Measurements from ENCODE around the gene PRAMEF18. TPM values are rescaled to one million over a fixed set of nuclear protein-coding genes. Genes with fewer than 3 reads are reported as not detected.
A peak's percentile ranks its signal among the peaks of the same experiment; 100 is the strongest.
"Not testable (repeated sequence)": the region's sequence is repeated elsewhere in the genome, so short reads cannot be mapped to it uniquely, and the experiment has no call there.

PRAMEF18 gene, protein sequence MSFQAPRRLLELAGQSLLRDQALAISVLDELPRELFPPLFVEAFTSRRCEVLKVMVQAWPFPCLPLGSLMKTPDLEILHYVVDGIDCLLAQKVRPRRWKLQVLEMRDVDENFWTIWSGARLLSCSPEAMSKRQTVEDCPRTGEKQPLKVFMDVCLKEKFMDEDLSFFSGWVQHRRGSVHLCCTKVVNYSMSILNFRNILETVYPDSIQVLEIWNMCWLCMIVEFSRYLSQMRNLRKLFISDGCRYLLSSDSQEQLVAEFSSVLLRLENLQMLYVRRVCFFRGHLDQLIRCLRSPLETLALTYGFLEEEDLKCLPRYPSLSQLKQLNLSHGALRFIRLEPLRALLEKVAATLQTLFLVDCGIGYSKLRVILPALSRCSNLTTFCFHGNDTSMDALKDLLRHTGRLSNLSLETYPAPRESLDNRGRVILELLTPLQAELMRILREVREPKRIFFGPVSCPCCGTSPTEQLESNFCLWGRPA
- total RNA-seq (2014; rRNA removed; shearing (Covaris generic)): not detected in 2 replicates

DNA sequence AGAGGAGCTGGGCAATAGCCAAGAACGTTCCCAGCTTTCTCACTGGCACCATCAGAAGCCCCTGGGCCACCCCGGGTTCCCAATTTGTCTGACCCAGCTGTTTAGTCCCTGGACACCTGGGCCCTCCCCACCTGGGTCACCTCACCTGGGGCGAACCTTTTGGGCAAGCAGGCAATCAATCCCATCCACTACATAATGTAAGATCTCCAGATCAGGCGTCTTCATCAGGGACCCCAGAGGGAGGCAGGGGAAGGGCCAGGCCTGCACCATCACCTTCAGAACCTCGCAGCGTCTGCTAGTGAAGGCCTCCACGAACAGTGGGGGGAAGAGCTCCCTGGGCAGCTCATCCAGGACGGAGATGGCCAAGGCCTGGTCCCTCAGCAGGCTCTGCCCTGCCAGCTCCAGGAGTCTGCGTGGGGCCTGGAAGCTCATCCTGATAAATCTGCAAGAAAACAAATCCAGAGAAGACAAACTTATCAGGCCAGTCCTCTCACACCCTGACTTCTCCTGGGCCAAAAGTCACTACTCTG lies at the start of gene PRAMEF18:
Gene PRAMEF18 (minus strand): TSS at position 480 of the 530 bp plus-strand sequence. CDS start 48 bp downstream, at position 432.
- not testable (repeated sequence) for DNase-seq (ENCODE audit: low spot score)

DNA sequence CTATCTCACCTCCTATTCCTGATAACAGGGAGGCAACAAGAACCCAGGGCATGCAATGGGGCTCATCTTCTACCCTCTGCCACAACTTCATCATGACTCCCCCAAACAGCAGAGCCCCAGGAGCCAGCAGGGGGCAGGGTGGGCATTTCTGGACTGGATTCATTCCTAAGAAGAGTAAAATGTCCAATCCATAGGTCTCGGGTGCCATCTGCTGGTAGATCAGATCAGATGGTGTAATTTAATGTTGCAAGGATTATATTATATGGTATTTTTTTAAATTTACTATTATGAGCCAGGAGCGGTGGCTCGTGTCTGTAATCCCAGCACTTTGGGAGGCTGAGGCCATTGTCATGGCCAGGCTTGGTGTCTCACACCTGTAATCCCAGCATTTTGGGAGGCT lies 39.2 kb upstream of the PRAMEF18 start:
- DNase-seq (ENCODE audit: low spot score): not testable (repeated sequence)

DNA sequence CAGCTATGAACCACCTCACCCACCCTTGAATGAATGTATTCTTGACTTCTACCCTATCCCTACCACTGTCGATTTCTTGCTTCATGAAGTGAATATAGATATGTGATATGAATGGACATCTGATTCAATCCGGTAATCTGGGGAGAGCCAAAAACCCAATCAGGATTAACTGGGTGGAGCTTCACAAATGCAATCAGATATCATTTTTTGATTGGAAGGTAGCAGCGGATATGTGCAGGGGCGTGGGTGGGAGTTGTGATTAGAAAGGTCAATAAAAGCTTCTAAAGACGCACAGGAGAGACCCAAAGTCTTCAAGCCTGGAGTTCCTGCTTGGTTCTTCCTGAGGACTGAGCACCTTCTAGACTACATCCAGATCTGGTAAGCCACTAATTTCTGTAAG lies 27.9 kb upstream of the PRAMEF18 start, which contains the start of gene PRAMEF5:
Gene PRAMEF5 (plus strand): TSS at position 301 of the 400 bp plus-strand sequence. CDS start 5,071 bp downstream, outside the sequence.
- DNase-seq (ENCODE audit: low spot score): not testable (repeated sequence)

DNA sequence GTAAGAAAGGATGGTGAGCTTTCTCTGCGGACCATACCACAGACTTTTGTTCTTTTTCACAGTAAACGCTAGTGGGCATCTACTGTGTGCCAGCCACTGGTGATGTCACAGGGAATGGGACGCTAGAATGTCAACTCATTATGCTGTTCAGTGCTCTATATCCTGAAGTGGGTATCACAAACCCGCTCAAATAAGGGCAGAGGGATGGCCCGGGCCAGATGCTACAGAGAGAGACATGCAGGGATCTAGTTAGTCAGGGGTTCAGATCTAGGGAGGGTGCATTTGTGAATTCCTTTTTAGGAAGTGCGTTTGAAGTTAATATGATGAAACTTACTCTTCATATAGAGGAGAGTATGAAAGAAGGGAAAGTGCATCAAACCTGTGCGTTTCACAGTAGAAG lies 21.2 kb upstream of the PRAMEF18 start:
- not testable (repeated sequence) for DNase-seq (ENCODE audit: low spot score)

DNA sequence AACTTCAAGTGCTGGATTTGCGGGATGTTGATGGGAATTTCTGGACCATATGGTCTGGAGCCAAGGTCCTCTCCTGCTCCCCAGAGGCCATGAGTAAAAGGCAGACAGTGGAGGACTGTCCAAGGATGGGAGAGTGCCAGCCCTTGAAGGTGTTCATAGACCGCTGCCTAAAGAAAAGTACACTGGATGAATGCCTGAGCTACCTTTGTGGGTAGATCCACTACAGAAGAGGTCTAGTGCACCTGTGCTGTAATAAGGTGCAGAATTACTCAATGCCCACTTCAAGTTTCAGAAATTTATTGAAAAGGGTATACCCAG lies 20.6 kb upstream of the PRAMEF18 start:
- DNase-seq (ENCODE audit: low spot score): not testable (repeated sequence)

DNA sequence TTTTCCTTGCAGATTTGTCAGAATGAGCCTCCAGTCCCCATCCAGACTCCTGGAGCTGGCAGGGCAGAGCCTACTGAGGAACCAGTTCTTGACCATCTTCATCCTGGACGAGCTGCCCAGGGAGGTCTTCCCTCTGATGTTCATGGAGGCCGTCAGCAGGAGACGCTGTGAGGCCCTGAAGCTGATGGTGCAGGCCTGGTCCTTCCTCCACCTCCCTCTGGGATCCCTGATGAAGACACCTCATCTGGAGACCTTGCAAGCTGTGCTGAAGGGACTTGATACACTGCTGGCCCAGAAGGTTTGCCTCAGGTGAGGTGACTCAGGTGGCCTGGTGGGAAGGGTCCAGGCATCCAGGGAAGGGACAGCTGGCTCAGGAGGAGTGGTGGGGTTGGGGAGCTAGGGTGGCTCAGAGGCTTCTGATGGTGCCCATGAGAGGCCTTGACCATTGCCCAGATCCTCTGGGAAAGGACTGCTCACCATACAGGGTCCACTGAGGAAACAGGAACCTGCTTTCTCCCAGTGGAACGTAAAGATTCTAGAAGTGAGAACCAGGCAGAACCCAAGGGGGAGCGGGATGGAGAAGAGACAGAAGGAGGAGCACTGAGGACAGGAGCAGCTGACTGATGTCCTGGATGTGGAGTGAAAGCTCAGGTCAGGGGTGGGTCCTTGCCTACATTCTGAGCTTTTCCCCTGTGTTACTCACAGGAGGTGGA lies 20.0 kb upstream of the PRAMEF18 start:
- DNase-seq (ENCODE audit: low spot score): not testable (repeated sequence)

DNA sequence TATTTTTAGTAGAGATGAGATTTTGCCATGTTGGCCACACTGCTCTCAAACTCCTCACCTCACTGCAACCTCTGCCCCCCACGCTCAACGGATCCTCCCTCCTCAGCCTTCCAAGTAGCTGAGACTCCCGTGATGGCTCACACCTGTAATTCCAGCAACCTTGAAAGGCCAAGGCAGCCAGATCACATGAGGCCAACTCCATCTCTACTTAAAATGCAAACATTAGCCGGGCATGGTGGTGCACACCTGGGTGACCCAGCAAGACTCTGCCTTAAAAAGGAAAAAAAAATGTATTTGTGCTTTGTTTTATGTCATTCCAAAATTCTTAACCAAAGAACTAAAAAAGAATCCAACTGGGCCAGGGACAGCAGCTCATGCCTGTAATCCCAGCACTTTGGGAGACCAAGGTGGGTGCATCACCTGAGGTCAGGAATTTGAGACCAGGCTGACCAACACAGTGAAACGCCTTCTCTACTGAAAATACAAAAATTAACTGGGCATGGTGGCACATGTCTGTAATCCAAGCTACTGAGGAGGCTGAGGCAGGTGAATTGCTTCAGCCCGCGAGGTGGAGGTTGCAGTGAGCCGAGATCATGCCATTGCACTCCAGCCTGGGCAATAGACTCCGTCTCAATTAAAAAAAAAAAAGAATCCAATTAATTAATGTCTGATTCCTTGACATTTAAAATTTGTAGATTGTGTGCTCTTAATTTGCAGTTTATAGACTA lies 17.7 kb upstream of the PRAMEF18 start:
- not testable (repeated sequence) for DNase-seq (ENCODE audit: low spot score)

DNA sequence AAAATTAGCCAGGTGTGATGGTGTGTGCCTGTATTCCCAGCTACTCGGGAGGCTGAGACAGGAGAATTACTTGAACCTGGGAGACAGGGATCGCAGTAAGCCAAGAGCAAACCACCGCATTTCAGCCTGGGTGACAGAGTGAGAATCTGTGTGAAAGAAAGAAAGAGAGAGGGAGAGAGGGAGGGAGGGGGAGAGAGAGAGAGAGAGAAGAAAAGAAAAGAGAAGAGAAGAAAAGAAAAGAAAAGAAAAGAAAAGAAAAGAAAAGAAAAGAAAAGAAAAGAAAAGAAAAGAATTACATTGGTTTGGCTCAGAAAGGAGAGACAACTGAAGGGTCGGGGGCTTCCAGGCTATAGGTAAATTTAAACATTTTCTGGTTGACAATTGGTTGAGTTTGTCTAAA lies 13.7 kb upstream of the PRAMEF18 start:
- not testable (repeated sequence) for DNase-seq (ENCODE audit: low spot score)

DNA sequence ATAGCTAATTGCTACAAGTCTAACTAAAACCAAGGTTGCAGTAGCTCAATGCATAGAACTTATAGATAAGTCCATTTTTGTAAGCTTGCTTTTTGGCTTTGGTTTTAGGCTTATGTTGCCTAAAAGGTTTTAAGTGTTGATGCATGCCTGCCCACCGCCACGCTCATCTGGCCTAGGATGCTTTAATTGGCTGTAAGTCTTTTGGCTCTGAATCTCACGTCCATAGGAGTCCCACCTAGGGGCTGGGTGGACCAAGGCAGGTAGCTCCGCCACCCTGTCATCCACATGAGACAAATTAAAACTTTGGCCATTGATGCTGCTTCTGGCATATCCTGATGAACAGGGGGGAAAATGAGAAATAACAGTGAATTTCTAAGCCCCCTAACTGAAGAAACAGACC lies 11.6 kb upstream of the PRAMEF18 start:
- DNase-seq (ENCODE audit: low spot score): not testable (repeated sequence)

DNA sequence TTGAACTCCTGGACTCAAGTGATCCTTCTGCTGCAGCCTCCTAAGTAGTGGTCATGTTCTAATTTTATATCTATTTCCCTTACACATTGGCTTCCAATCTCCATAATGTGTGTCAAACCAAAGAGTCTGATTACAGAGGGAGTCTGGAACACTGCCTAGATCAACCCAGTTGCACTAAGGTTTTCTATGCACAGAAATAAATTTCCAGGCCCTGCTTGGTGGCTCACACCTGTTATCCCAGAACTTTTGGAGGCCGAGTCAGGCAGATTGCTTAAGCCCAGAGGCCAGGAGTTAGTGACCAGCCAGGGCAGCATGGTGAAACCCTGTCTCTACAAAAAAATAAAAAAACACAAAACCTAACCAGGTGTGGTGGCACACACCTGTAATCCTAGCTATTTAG lies 8.1 kb upstream of the PRAMEF18 start:
- not testable (repeated sequence) for DNase-seq (ENCODE audit: low spot score)

DNA sequence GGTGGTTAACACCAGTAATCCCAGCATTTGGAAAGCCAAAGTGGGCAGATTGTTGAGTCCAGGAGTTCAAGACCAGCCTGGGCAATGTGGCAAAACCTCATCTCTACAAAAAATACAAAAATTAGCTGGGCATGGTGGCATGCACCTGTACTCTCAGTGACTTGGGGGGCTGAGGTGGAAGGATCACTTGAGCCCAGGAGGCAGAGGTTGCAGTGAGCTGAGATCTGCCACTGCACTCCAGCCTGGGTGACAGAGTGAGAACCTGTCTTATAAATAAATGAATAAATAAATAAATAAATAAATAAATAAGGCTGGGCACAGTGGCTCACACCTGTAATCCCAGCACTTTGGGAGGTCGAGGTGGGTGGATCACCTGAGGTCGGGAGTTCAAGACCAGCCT lies 6.1 kb upstream of the PRAMEF18 start:
- DNase-seq (ENCODE audit: low spot score): not testable (repeated sequence)

DNA sequence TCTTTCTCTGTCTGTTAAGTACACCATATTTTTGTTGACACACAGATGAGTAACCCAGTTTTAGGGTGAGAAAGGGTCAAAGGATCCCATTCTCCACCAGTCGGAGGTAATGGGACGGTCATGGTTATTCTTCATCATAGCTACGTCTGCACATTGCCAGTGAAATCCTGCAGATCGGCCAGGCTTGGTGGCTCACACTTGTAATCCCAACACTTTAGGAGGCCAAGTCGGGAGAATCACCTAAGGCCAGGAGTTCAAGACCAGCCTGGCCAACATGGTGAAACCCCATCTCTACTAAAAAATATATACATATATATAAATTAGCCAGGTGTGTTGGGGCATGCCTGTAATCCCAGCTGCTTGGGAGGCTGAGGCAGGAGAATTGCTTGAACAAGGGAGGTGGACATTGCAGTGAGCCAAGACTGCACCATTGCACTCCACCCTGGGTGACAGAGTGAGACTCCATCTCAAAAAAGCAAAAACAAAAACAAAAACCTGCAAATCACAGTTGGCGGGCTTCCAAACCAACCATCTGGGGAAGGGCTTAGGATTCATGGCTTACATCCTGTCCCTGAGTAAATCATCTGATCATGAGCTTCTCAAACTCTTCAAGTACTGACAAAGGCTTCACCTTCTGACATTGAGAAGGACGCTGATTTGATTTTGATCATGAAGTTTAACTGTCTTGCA lies 5.3 kb upstream of the PRAMEF18 start:
- not testable (repeated sequence) for DNase-seq (ENCODE audit: low spot score)

DNA sequence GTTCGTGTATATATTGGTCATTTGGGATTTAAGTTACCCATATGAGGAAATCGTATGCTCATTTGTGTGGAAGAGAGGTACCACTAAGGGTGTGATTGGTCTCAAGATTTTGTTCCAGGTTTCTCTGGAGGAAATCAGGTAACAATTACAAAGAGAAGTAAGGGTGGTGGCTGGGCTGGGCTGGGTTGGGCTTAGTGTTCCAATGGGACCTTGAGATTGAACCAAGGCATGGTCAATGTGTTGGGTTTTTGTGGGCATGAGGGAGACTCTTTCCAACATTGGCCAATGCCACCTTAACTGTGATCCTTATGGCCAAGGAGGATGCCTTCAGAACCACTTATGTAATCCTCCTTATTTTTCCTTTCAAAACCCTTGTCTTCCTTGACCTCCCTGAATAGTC lies 4.6 kb upstream of the PRAMEF18 start:
- not testable (repeated sequence) for DNase-seq (ENCODE audit: low spot score)

DNA sequence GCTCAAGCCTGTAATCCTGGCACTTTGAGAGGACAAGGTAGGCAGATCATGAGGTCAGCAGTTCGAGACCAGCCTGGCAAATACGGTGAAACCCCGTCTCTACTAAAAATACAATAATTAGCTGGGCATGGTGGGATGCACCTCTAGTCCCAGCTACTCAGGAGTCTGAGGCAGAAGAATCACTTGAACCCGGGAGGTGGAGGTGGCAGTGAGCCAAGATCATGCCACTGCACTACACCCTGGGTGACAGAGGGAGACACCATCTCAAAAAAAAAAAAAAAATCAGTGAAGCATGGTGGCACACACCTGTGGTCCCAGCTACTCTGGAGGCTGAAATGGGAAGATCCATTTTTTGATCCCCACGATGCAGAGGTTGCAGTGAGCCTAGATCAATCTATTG lies 4.1 kb upstream of the PRAMEF18 start:
- DNase-seq (ENCODE audit: low spot score): not testable (repeated sequence)

DNA sequence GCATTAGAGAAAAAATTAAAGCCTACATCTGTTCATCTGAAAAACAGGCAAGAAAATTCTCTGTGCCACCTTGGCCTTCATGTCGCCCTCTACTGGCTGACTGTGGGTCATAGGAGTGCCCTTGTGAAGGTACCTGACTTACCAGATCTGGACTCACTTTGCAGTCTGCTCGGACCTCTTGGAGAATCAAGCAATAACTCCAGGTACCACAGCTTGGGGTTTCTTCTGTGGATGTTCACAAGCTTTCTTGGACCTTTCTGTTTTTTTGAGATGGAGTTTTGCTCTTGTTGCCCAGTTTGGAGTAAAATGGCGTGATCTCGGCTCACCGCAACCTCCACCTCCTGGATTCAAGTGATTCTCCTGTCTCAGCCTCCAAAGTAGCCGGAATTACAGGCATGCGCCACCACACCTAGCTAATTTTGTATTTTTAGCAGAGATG lies 2.4 kb upstream of the PRAMEF18 start:
- DNase-seq (ENCODE audit: low spot score): peak; percentile 58

DNA sequence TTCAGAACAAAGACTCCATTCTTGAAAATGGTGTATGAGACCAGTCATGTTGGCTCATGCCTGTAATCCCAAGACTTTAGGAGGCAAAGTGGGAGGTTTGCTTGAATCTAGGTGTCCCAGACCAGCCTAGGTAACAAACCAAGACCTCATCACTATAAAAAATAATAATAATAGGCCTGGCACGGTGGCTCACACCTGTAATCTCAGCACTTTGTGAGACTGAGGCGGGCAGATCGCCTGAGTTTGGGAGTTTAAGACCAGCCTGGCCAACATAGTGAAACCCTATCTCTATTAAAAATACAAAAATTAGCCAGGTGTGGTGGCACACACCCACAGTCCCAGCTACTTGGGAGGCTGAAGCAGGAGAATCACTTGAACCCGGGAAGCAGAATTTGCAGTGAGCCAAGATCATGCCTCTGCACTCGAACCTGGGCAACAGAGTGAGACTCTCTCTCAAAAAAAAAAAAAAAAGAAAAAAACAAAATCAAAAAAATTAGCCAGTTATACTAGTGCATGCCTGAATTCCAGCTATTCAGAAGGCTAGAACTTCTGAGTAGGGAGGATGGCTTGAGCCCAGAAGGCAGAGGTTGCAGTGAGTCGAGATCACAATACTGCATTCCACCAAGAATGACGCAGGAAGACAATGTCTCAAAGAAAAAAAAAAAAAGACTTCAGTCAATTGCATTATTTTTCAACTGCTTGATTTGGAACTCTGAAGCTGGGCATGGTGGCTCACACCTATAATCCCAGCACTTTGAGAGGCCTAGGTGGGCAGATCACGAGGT lies 1.5 kb upstream of the PRAMEF18 start:
- DNase-seq (ENCODE audit: low spot score): not testable (repeated sequence)

DNA sequence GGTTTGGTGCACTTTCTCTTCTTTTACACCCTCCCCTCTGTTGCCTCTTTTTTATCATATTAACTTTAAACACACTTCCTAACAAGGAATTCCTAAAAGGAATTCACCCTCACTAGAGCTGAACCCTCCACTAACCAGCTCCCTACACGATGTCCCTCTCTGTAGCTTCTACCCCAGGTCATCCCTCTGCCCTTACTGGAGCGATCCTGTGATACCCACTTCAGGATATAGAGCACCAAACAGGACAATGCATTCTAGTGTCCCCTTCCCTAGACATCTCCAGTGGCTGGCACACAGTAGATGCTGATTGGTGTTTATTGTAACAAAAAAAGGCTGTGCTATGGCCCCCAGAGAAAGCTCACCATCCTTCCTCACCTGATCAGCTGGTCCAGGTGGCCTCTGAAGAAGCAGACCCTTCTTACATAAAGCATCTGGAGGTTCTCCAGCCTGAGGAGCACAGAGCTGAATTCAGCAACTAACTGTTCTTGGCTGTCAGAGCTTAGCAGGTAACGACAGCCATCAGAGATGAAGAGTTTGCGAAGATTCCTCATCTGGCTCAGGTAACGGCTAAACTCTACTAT lies 1.4 kb downstream of the PRAMEF18 start:
- DNase-seq (ENCODE audit: low spot score): no peak

DNA sequence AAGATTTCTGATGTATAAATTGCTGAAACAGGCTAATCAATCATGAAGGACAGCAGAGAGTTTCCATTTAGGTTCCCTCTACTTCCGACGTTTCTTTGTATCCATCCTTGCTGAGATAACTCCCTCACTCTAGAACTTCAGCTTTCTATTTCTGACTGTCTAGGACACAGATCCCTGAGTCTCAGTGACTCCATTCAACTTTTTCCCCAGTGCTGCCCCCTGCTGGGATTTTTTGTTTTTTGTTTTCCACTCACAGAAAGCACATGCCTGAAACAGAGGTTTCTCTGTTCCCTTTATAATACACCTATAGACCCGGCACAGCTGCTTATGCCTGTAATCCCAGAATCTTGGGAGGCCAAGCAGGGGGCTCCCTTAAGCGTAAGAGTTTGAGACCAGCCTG lies 3.2 kb downstream of the PRAMEF18 start:
- DNase-seq (ENCODE audit: low spot score): not testable (repeated sequence)

DNA sequence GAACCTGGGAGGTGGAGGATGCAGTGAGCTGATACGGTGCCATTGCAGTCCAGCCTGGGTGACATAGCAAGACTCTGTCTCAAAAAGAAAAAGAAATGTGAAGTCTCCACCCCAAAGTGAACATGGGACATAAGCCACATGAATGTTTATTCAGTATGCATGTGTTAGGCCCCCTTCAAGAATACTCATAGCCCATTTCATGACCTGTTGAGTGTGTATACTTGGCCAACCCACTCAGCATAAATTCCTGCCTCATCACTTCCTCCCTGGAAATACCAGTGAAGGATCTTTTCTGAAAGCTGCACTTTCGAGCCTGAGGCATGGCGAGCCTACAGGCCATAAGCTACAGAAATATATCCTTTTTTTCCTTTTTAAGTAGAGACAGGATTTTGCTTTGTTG lies 6.8 kb downstream of the PRAMEF18 start:
- DNase-seq (ENCODE audit: low spot score): not testable (repeated sequence)

DNA sequence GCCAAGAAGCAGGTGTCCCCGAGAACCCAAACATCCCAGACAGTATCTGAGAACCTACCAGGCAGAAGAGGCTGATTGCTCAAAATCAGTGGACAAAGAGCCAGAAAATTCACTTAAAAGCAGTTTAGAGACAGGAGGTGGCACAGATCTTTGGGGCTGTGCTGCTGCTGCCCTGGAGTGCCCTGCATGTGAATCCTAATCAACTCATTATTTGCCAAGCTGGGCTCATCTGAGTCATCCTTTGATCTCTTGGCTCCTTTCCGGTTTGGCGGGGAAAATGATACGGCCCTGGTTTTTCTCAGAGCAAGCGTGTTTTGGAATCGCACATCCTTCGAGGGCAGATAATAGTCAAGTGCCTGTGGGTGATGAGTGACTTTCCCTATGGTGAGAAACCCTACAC lies 9.3 kb downstream of the PRAMEF18 start:
- DNase-seq (ENCODE audit: low spot score): not testable (repeated sequence)

Measured in HT-29 (cell line).